ENCODE data around the gene RNF220. TPM values are rescaled to one million over a fixed set of nuclear protein-coding genes. Genes with fewer than 3 reads are reported as not detected.

Gene RNF220
- polyA plus RNA-seq, 1 of the 3 experiments (the other 2 are of a cell fraction) = 83.7 TPM

DNA sequence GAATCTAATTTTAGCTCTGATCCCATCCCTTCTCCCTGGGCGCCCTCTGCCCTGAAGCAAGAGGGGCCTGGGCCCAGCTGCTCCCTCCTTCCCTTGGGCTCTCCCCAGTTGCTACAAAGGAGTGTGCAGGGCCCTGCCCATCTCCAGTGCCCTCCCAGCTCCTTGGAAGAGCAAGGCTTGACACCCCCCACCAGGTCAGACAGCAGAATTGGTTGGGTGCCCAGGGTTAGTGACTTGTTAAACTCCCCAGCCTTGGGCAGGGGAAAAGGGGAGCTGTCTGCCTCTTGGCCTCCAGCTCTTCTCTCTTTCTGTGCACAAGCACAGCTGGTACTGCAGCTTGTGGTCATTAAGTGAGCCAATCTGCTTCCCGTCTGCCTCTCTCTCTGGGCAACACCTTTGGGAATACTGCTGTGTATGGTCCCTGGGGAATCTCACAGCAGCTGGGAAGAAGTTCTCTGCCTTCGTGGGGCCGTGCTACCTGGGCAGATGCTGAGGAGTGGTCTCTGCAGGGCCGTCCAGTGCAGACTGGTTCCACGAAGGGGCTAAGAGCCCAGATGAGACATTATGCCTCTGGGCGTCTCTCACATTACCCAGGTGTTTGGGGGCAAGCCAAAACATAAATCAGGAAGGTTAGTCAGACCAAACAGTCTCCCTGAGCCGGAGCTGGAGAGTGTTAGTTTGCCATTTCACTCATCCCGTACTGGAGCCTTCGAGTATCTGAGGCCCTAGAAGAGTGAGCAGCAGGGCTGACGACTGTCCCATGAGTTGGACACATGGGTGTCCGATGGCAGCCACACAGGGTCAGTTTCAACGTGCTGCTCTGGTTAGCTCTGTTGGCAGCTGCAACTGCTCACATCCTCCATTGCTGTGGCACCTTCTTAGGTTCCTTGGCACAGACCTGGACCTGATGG, 231.9 kb downstream of the RNF220 start:
- Histone ChIP-seq H3K36me3 (replicated peaks in 1 of 2; ENCODE audit: control insufficient read depth in 1 of 2, insufficient read depth in 2 of 2, low read length in 1 of 2) (peaks cover 26 to 85% of the 10 kb centered on the region in 2 experiments), H2AFZ (ENCODE audit: low read depth) (no peak overlapping the region), H3K9ac (no peak overlapping the region), H3K27ac (ENCODE audit: low read depth in 2 of 2, low read length in 1 of 2) (peak overlapping the region in 1 of 2 experiments; percentile 34; a peak in 1 of 4 replicates), H3K27me3 (ENCODE audit: insufficient read depth) (no peaks in the 10 kb centered on the region), H4K20me1 (ENCODE audit: insufficient read depth) (no peaks in the 10 kb centered on the region), H3K4me1 (ENCODE audit: control insufficient read depth in 1 of 2, insufficient read depth in 2 of 2, low read depth in 1 of 2, low read length in 1 of 2) (peaks cover 4 to 61% of the 10 kb centered on the region in 2 experiments; a peak in 1 of 4 replicates), H3K9me3 (no peaks in the 10 kb centered on the region), H3K79me2 (ENCODE audit: insufficient read depth) (peaks cover 13% of the 10 kb centered on the region; the same call in 1 of the 2 replicates), H3F3A (replicated peaks; ENCODE audit: insufficient read depth) (no peaks in the 10 kb centered on the region), H3K4me3 (ENCODE audit: low read depth in 2 of 2, low read length in 1 of 2) (no peak overlapping the region), H3K4me2 (no peak overlapping the region), H3K9me2 (no peaks in the 10 kb centered on the region)
- WGBS (ENCODE audit: low lambda C conversion rate) = 78% methylated on average over 5 of the region's 13 CpGs
- ChIA-PET POLR2A (interaction anchor here (1.0 kb wide), 2 partner anchors 9 to 14 kb away, joined by 6 read pairs; no protein-coding TSS in a partner anchor), CTCF (interaction anchor here (0.8 to 15.4 kb wide), 5 partner anchors 13 to 65 kb away, joined by 3 to 163 read pairs (median 4); no protein-coding TSS in a partner anchor)
- no peak for TF ChIP-seq EP300 (IDR thresholded peaks at IDR 0.05; ENCODE audit: borderline replicate concordance in 1 of 2, low read depth in 1 of 2, low read length in 1 of 2)
- no peak for TF ChIP-seq NFIC (IDR thresholded peaks at IDR 0.05; ENCODE audit: borderline replicate concordance)
- TF ChIP-seq RCOR1 (IDR thresholded peaks at IDR 0.05; ENCODE audit: low read length) = no peak
- no peak for TF ChIP-seq IRF3 (IDR thresholded peaks at IDR 0.05; ENCODE audit: low read depth, low read length)
- no peak for DNase-seq

DNA sequence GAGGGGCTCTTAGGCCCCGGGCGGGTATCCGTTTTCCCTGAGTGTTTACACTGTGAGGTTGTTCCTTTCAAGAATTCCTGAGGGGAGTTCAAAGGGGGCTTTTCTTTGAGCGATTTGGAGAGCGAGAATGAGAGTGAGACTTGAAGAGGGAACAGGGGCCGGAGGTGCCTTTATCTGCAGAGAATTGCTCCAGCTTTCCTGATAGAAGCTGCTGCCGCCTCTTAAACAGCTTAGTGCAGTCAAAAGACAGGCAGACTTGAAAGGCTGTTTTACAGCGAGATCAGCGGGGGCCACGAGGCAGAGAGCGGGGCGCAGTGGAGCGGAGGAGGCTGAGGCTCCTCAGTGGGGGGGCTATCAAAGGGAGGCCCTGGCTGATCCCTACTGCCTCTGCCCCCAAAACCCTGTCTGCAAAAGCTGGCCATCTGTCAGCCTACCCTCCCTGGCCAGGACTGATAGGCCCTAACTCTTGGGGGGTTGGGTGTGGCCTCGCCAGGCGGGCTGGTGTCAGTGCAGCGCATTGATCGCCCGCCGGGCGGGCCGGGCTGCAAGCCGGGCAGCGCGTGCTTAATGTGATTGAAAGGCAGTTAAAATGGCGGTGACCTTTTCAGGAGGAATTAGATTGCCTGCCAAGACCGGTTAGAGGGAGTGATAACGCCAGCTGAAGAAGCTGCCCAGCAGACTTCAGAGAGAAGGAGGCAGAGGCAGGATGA, 232.8 kb downstream of the RNF220 start:
- TF ChIP-seq, protein P1, sequence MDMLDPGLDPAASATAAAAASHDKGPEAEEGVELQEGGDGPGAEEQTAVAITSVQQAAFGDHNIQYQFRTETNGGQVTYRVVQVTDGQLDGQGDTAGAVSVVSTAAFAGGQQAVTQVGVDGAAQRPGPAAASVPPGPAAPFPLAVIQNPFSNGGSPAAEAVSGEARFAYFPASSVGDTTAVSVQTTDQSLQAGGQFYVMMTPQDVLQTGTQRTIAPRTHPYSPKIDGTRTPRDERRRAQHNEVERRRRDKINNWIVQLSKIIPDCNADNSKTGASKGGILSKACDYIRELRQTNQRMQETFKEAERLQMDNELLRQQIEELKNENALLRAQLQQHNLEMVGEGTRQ (IDR thresholded peaks at IDR 0.05; ENCODE audit: borderline replicate concordance, low read depth, low read length) = no peak
- no peak for TF ChIP-seq RFX5 (IDR thresholded peaks at IDR 0.05; ENCODE audit: low read length)
- TF ChIP-seq RXRA (IDR thresholded peaks at IDR 0.05; ENCODE audit: borderline replicate concordance, low read depth) = no peak
- no peak for TF ChIP-seq ELF1 (IDR thresholded peaks at IDR 0.05)
- TF ChIP-seq, protein P2, sequence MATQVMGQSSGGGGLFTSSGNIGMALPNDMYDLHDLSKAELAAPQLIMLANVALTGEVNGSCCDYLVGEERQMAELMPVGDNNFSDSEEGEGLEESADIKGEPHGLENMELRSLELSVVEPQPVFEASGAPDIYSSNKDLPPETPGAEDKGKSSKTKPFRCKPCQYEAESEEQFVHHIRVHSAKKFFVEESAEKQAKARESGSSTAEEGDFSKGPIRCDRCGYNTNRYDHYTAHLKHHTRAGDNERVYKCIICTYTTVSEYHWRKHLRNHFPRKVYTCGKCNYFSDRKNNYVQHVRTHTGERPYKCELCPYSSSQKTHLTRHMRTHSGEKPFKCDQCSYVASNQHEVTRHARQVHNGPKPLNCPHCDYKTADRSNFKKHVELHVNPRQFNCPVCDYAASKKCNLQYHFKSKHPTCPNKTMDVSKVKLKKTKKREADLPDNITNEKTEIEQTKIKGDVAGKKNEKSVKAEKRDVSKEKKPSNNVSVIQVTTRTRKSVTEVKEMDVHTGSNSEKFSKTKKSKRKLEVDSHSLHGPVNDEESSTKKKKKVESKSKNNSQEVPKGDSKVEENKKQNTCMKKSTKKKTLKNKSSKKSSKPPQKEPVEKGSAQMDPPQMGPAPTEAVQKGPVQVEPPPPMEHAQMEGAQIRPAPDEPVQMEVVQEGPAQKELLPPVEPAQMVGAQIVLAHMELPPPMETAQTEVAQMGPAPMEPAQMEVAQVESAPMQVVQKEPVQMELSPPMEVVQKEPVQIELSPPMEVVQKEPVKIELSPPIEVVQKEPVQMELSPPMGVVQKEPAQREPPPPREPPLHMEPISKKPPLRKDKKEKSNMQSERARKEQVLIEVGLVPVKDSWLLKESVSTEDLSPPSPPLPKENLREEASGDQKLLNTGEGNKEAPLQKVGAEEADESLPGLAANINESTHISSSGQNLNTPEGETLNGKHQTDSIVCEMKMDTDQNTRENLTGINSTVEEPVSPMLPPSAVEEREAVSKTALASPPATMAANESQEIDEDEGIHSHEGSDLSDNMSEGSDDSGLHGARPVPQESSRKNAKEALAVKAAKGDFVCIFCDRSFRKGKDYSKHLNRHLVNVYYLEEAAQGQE (IDR thresholded peaks at IDR 0.05; ENCODE audit: low read depth, low read length) = no peak
- no peak for TF ChIP-seq TEAD4 (IDR thresholded peaks at IDR 0.05; ENCODE audit: borderline replicate concordance, insufficient read depth)
- no peaks in the 10 kb centered on the region for H3K27me3 ChIP-seq (ENCODE audit: insufficient read depth)
- H3F3A ChIP-seq (replicated peaks; ENCODE audit: insufficient read depth) = no peaks in the 10 kb centered on the region
- H3K4me1 ChIP-seq (ENCODE audit: control insufficient read depth in 1 of 2, insufficient read depth in 2 of 2, low read depth in 1 of 2, low read length in 1 of 2) = peaks cover 2 to 66% of the 10 kb centered on the region in 2 experiments; a peak in 1 of 4 replicates
- H3K4me3 ChIP-seq (ENCODE audit: low read depth in 2 of 2, low read length in 1 of 2) = no peak overlapping the region
- no peak overlapping the region for H3K27ac ChIP-seq (ENCODE audit: low read depth in 2 of 2, low read length in 1 of 2)
- no peaks in the 10 kb centered on the region for H3K9me3 ChIP-seq
- H3K4me2 ChIP-seq = no peak overlapping the region
- peaks cover 8% of the 10 kb centered on the region; the same call in 1 of the 2 replicates for H3K79me2 ChIP-seq (ENCODE audit: insufficient read depth)
- H3K9me2 ChIP-seq = no peaks in the 10 kb centered on the region
- no peaks in the 10 kb centered on the region for H4K20me1 ChIP-seq (ENCODE audit: insufficient read depth)
- 97% methylated on average over 24 of the region's 27 CpGs for WGBS (ENCODE audit: low lambda C conversion rate)
- DNase-seq = no peak
- no peak overlapping the region for H2AFZ ChIP-seq (ENCODE audit: low read depth)
- no peak overlapping the region for H3K9ac ChIP-seq
- peaks cover 26 to 88% of the 10 kb centered on the region in 2 experiments for H3K36me3 ChIP-seq (replicated peaks in 1 of 2; ENCODE audit: control insufficient read depth in 1 of 2, insufficient read depth in 2 of 2, low read length in 1 of 2)
- ChIA-PET POLR2A (no interaction called here), CTCF (interaction anchor here (0.9 to 15.4 kb wide), 5 partner anchors 12 to 76 kb away, joined by 4 to 163 read pairs (median 5); no protein-coding TSS in a partner anchor)

Measured in SK-N-SH (cell line).